ENCODE measurements around the gene PNMA6A. TPM values are rescaled to one million over a fixed set of nuclear protein-coding genes. Genes with fewer than 3 reads are reported as not detected.

Gene PNMA6A
- total and polyA plus RNA-seq, 2 experiments from 2014 or later = 10.2 to 12.4 TPM

DNA sequence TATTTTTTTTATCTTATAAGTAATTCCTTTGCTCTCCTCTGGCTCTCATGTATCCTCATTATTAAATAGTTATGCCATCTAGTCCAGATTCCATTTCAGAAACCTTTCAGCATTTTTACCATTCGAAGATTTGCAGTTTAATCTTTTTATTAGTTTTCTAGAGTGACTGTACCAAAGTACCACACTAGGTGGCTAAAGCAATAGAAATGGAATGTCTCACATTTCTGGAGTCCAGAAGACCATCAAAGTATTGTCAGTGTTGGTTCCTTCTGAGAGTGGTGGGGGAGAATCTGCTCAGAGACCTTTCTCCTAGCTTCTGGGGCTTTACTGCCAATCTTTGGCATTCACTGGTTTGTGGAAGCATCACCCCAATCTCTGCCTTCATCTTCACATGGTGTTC lies 19.7 kb upstream of the PNMA6A start:
- Histone ChIP-seq H3K4me3 (no peak overlapping the region), H3K79me2 (no peaks in the 10 kb centered on the region), H4K20me1 (ENCODE audit: insufficient read depth, poor library complexity, severe bottlenecking) (no peaks in the 10 kb centered on the region), H3K27me3 (no peaks in the 10 kb centered on the region), H3K4me1 (ENCODE audit: insufficient read depth) (peaks cover 6% of the 10 kb centered on the region), H2AFZ (no peak overlapping the region), H3K9me2 (replicated peaks; ENCODE audit: insufficient read depth) (no peaks in the 10 kb centered on the region), H3K4me2 (no peak overlapping the region), H3K27ac (no peak overlapping the region), H3K9me3 (ENCODE audit: low read depth) (no peaks in the 10 kb centered on the region), H3K36me3 (replicated peaks; ENCODE audit: insufficient read depth, low read depth) (no peaks in the 10 kb centered on the region)
- WGBS (ENCODE audit: low lambda C conversion rate, missing lambda C conversion rate) = 60% methylated on average over 1 of the region's 1 CpG
- TF ChIP-seq EZH2 (IDR thresholded peaks at IDR 0.05; ENCODE audit: borderline replicate concordance) = no peak
- TF ChIP-seq, protein P1, sequence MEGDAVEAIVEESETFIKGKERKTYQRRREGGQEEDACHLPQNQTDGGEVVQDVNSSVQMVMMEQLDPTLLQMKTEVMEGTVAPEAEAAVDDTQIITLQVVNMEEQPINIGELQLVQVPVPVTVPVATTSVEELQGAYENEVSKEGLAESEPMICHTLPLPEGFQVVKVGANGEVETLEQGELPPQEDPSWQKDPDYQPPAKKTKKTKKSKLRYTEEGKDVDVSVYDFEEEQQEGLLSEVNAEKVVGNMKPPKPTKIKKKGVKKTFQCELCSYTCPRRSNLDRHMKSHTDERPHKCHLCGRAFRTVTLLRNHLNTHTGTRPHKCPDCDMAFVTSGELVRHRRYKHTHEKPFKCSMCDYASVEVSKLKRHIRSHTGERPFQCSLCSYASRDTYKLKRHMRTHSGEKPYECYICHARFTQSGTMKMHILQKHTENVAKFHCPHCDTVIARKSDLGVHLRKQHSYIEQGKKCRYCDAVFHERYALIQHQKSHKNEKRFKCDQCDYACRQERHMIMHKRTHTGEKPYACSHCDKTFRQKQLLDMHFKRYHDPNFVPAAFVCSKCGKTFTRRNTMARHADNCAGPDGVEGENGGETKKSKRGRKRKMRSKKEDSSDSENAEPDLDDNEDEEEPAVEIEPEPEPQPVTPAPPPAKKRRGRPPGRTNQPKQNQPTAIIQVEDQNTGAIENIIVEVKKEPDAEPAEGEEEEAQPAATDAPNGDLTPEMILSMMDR (IDR thresholded peaks at IDR 0.05; ENCODE audit: poor library complexity) = no peak
- no peak for TF ChIP-seq EZH2phosphoT487 (IDR thresholded peaks at IDR 0.05; ENCODE audit: low read depth, severe bottlenecking, unreplicated experiment)
- DNase-seq (ENCODE audit: low spot score) = no peak

DNA sequence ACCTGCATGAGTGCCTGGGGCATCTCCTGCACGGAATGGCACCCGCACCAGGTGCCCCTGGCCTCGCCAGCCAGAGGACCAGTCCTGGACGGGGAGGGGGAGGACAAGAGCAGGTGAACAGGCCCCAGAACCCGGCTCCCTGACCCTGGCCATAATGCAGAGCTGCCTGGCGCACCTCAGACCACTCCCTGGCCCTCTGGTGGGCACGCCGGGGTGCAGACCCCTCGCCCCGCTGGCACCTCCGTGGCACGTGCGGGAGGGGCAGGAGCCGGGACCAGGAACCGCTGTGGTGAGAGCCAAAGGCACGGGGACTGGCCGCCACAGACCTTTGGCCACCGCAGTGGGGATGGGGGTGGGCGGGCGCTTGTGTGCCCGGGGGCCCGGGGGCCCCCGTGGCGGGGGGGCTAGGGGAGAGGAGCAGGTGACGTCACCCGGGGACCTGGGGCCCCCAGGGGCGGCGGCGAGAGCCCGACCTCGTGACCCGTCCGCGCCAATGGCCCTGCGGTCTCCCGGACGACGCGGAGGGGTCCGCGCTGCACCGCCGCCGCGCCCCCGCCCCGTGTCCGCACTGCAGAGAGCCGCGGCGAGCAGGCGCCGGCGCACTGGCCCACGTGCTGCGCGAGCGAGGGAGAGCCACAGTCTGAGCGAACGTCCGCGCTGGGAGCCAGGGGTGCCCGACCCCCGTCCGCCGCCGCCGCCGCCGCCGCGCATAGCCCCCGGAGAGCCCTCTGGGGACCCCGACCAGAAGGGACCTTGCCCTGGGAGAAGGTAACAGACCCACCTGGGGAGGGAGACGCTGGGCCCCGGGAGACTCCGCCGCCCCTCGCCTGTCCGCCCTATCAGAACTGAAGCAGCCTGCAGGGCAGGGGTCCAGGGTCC lies 16.1 kb upstream of the PNMA6A start, which contains the start of gene PNMA3:
TSS of gene PNMA3 (plus strand) at position 600 of the 879 bp plus-strand sequence. CDS start 586 bp downstream, outside the sequence.
- Histone ChIP-seq H3K79me2 (no peaks in the 10 kb centered on the region), H2AFZ (no peak within 1 kb of the TSS), H3K9me2 (replicated peaks; ENCODE audit: insufficient read depth) (no peaks in the 10 kb centered on the region), H3K9me3 (ENCODE audit: low read depth) (no peaks in the 10 kb centered on the region), H3K4me3 (peak within 1 kb of the TSS; percentile 20), H3K36me3 (replicated peaks; ENCODE audit: insufficient read depth, low read depth) (no peaks in the 10 kb centered on the region), H3K27ac (peak within 1 kb of the TSS; percentile 20), H3K27me3 (no peaks in the 10 kb centered on the region), H4K20me1 (ENCODE audit: insufficient read depth, poor library complexity, severe bottlenecking) (no peaks in the 10 kb centered on the region), H3K4me2 (peak within 1 kb of the TSS; percentile 82), H3K4me1 (ENCODE audit: insufficient read depth) (peaks cover 6% of the 10 kb centered on the region)
- TF ChIP-seq EZH2phosphoT487 (IDR thresholded peaks at IDR 0.05; ENCODE audit: low read depth, severe bottlenecking, unreplicated experiment) (no peak), EZH2 (IDR thresholded peaks at IDR 0.05; ENCODE audit: borderline replicate concordance) (no peak)
- TF ChIP-seq, protein P1 (IDR thresholded peaks at IDR 0.05; ENCODE audit: poor library complexity) = no peak
- DNase-seq (ENCODE audit: low spot score) = peak; percentile 68
- 55% methylated on average over 31 of the region's 80 CpGs for WGBS (ENCODE audit: low lambda C conversion rate, missing lambda C conversion rate)

DNA sequence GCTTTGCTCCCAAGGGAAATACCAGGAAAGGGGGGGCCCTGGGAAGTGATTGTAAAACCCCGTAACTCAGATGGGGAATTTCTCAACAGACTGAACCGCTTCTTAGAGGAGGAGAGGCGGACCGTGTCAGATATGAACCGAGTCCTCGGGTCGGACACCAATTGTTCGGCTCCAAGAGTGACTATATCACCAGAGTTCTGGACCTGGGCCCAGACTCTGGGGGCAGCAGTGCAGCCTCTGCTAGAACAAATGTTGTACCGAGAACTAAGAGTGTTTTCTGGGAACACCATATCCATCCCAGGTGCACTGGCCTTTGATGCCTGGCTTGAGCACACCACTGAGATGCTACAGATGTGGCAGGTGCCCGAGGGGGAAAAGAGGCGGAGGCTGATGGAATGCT lies 15.0 kb upstream of the PNMA6A start:
- H3K4me1 ChIP-seq (ENCODE audit: insufficient read depth) = peaks cover 6% of the 10 kb centered on the region
- H3K4me3 ChIP-seq = no peak overlapping the region
- no peaks in the 10 kb centered on the region for H3K27me3 ChIP-seq
- H3K27ac ChIP-seq = no peak overlapping the region
- H3K9me2 ChIP-seq (replicated peaks; ENCODE audit: insufficient read depth) = no peaks in the 10 kb centered on the region
- no peak for TF ChIP-seq EZH2 (IDR thresholded peaks at IDR 0.05; ENCODE audit: borderline replicate concordance)
- TF ChIP-seq, protein P1 (IDR thresholded peaks at IDR 0.05; ENCODE audit: poor library complexity) = no peak
- no peak for TF ChIP-seq EZH2phosphoT487 (IDR thresholded peaks at IDR 0.05; ENCODE audit: low read depth, severe bottlenecking, unreplicated experiment)
- H3K4me2 ChIP-seq = peak overlapping the region; percentile 82
- no peaks in the 10 kb centered on the region for H3K36me3 ChIP-seq (replicated peaks; ENCODE audit: insufficient read depth, low read depth)
- H3K9me3 ChIP-seq (ENCODE audit: low read depth) = no peaks in the 10 kb centered on the region
- WGBS (ENCODE audit: low lambda C conversion rate, missing lambda C conversion rate) = 85% methylated on average over 11 of the region's 11 CpGs
- no peak for DNase-seq (ENCODE audit: low spot score)
- no peaks in the 10 kb centered on the region for H3K79me2 ChIP-seq
- H2AFZ ChIP-seq = no peak overlapping the region
- H4K20me1 ChIP-seq (ENCODE audit: insufficient read depth, poor library complexity, severe bottlenecking) = no peaks in the 10 kb centered on the region
